Tibial nerve (tissue), 4 donors: ENCODE measurements around the gene ABCC8. TPM values are rescaled to one million over a fixed set of nuclear protein-coding genes. Genes with fewer than 3 reads are reported as not detected.
A peak's percentile ranks its signal among the peaks of the same experiment; 100 is the strongest.

Experiments
- DNase-seq, 2 donors: peaks; one replicate each; pipeline ENCODE4 v3.0.0-alpha.2; 2019; ENCODE audit warnings: low spot score in 2 of 2
- H3K27ac ChIP-seq, 4 donors: fragments of 200-600 bp; sonication (generic) in 3 of 4; one replicate each; pipeline ENCODE4 v1.5.1; 2017 to 2019; ENCODE audit warnings: mild to moderate bottlenecking in 1 of 4
- H3K27me3 ChIP-seq, 2 donors: fragments of 200-600 bp; sonication (generic) in 1 of 2; one replicate each; pipeline versions ENCODE4 v1.5.1 to v1.6.0; 2017 to 2019
- H3K36me3 ChIP-seq, 3 donors: fragments of 200-600 bp; sonication (generic); one replicate each; pipeline ENCODE4 v1.5.1; 2018 to 2019
- H3K4me1 ChIP-seq, 4 donors: fragments of 200-600 bp; sonication (generic) in 3 of 4; one replicate each; pipeline ENCODE4 v1.5.1; 2017 to 2019
- H3K4me3 ChIP-seq, 4 donors: fragments of 200-600 bp; sonication (generic) in 3 of 4; one replicate each; pipeline ENCODE4 v1.5.1; 2017 to 2019; ENCODE audit warnings: mild to moderate bottlenecking in 1 of 4, moderate library complexity in 1 of 4
- H3K9me3 ChIP-seq, 4 donors: fragments of 200-600 bp; sonication (generic) in 3 of 4; one replicate each; pipeline ENCODE4 v1.5.1; 2017 to 2019
- CTCF ChIP-seq, 5 experiments: fragments of 200-600 bp in 3 of 5; fragments of 450-650 bp in 2 of 5; sonication (generic) in 3 of 5; IDR thresholded peaks; one replicate each; pipeline ENCODE4 v1.5.1; 2016 to 2019; ENCODE audit warnings: antibody characterized with exemption in 5 of 5, mild to moderate bottlenecking in 3 of 5, moderate library complexity in 2 of 5
- EP300 ChIP-seq, 2 donors: sonication (generic); formaldehyde crosslinking; IDR thresholded peaks; one replicate each; pipeline ENCODE4 v1.6.1; 2017; ENCODE audit warnings: antibody characterized with exemption in 2 of 2, mild to moderate bottlenecking in 1 of 2
- POLR2A ChIP-seq, 2 donors: fragments of 450-650 bp; IDR thresholded peaks; one replicate each; pipeline ENCODE4 v1.6.1; 2017; ENCODE audit warnings: antibody characterized with exemption in 2 of 2, mild to moderate bottlenecking in 2 of 2, moderate library complexity in 2 of 2
- WGBS, 2 donors: methylation state at CpG; one replicate each; pipeline ENCODE4 v1.1.5; 2018; 5-methylcytosine and 5-hydroxymethylcytosine counted together
- total RNA-seq, 4 donors: library from RNA; depleted of rRNA; stranded (reverse); fragments of >200 nt; gene quantifications; one replicate each; pipeline ENCODE4 v1.1.0, GENCODE V29; 2016

Gene ABCC8
- total RNA-seq, 4 donors from 2014 or later: 1.3 to 8.6 (median 5.1) TPM

- Histone ChIP-seq H3K27me3 (no peaks in the 10 kb centered on the region), H3K4me3 (no peak overlapping the region), H3K4me1 (peaks cover 0 to 16% (median 0%) of the 10 kb centered on the region in 4 donors), H3K27ac (no peak overlapping the region), H3K36me3 (no peaks in the 10 kb centered on the region), H3K9me3 (no peaks in the 10 kb centered on the region)
- 94% methylated on average over 6 of the region's 6 CpGs for WGBS, 2 donors
- DNase-seq: no peak
- no peak for TF ChIP-seq EP300 (IDR thresholded peaks at IDR 0.05)
- no peak for TF ChIP-seq POLR2A (IDR thresholded peaks at IDR 0.05)
- TF ChIP-seq CTCF (IDR thresholded peaks at IDR 0.05): no peak
These were observed 29.7 kb upstream of the ABCC8 start for GRCh38 chr11:17506314-17506713.

DNA sequence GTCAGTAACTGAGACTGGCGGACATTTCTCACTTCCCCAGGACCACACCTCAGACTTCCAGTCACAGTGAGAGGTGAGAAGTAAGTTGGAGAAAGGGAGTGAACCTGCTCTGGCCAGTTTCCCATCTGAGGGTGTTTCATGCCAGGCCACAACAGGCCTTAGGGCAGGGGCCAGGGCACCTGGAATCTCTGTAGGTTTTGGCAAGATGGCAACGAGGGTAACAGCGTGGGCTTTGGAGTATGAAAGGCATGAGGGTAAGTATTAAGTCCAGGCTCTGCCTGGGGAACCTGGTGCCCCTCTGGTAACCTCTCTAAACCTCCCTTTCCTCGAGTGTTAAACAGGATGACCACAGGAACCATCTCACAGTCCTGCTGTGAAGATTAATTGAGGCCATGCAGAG is 28.5 kb upstream of the ABCC8 start:
- H3K4me3 ChIP-seq: no peak overlapping the region
- no peak for DNase-seq
- no peaks in the 10 kb centered on the region for H3K36me3 ChIP-seq
- no peaks in the 10 kb centered on the region for H3K9me3 ChIP-seq
- no peaks in the 10 kb centered on the region for H3K27me3 ChIP-seq
- TF ChIP-seq EP300 (IDR thresholded peaks at IDR 0.05) (no peak), CTCF (IDR thresholded peaks at IDR 0.05) (no peak), POLR2A (IDR thresholded peaks at IDR 0.05) (no peak)
- no peak overlapping the region for H3K27ac ChIP-seq
- WGBS, 2 donors: 83 to 84% methylated on average over 4 of the region's 4 CpGs
- peaks cover 0 to 16% (median 0%) of the 10 kb centered on the region in 4 donors for H3K4me1 ChIP-seq

- Histone ChIP-seq H3K4me3 (no peak overlapping the region), H3K27ac (no peak overlapping the region), H3K9me3 (no peaks in the 10 kb centered on the region), H3K36me3 (no peaks in the 10 kb centered on the region), H3K27me3 (no peaks in the 10 kb centered on the region), H3K4me1 (peaks cover 0 to 16% (median 0%) of the 10 kb centered on the region in 4 donors)
- 40 to 45% methylated on average over 9 of the region's 9 CpGs for WGBS, 2 donors
- TF ChIP-seq CTCF (IDR thresholded peaks at IDR 0.05) (peak; percentile 76 to 85 (median 77)), POLR2A (IDR thresholded peaks at IDR 0.05) (no peak), EP300 (IDR thresholded peaks at IDR 0.05) (no peak)
- peak; percentile 56 to 78 for DNase-seq
These were observed 27.9 kb upstream of the ABCC8 start for GRCh38 chr11:17504330-17505107.

DNA sequence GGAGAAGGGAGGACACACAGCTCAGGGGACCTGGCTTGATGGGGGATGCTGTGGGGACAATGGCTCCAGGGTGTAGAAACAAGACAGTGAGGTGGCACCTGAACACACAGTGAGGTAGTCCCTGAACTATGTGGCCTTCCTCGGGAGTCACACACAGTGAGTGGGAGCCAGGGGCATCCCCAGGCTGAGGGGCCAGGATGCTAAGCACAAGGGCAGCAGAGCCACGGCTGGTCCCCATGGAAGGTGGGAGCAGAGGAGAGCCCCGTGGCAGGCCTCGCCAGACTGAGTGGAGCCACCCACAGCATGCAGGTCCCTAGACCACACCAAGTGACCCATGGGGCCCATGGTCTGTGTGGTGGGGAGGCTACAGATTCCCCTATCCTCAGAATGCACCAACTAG is 26.0 kb upstream of the ABCC8 start:
- no peaks in the 10 kb centered on the region for H3K27me3 ChIP-seq
- no peak overlapping the region for H3K27ac ChIP-seq
- no peak for TF ChIP-seq EP300 (IDR thresholded peaks at IDR 0.05)
- no peak for TF ChIP-seq POLR2A (IDR thresholded peaks at IDR 0.05)
- no peak for TF ChIP-seq CTCF (IDR thresholded peaks at IDR 0.05)
- DNase-seq: no peak
- no peak overlapping the region for H3K4me3 ChIP-seq
- WGBS, 2 donors: 79 to 82% methylated on average over 3 to 4 of the region's 4 CpGs
- no peaks in the 10 kb centered on the region for H3K4me1 ChIP-seq
- H3K36me3 ChIP-seq: no peaks in the 10 kb centered on the region
- H3K9me3 ChIP-seq: no peaks in the 10 kb centered on the region

GRCh38 chr11:17500673-17501072 is 24.0 kb upstream of the ABCC8 start:
- Histone ChIP-seq H3K36me3 (no peaks in the 10 kb centered on the region), H3K27ac (no peak overlapping the region), H3K4me3 (no peak overlapping the region), H3K27me3 (no peaks in the 10 kb centered on the region), H3K9me3 (no peaks in the 10 kb centered on the region), H3K4me1 (no peaks in the 10 kb centered on the region)
- 90 to 95% methylated on average over 11 to 12 of the region's 12 CpGs for WGBS, 2 donors
- TF ChIP-seq POLR2A (IDR thresholded peaks at IDR 0.05) (no peak), CTCF (IDR thresholded peaks at IDR 0.05) (no peak)
- no peak for DNase-seq
